NCI-H2081 (cell line): ENCODE results near the gene ZNF407.
A peak's percentile ranks its signal among the peaks of the same experiment; 100 is the strongest.

ENCODE experiments used
- DNase-seq, 2 experiments: peaks; one replicate each; lab custom pipeline; 2025; lab: John Stamatoyannopoulos, UW

ZNF407 gene

GRCh38 chr18:74791501-74792194, 194.0 kb downstream of the ZNF407 start:
- no peak for DNase-seq

DNA sequence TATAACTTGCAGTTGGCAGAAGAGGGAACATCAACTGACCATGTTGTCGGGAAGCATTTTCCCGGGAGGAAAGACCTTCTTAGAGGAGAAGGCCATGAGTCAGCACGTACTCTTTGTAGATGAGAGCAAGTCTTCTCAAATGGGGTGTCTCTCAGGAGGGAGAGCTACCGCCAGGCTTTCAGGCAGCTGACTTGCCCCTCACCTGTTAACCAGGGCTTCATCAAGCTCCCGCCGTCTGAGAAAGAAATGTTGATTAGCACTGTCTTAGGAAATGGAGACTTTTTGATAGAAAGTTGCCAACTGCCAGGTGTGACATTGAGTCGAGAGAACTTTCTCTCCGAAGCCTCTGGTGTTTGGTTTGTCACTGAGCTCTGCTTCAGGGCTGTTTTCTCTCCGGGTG, 196.1 kb downstream of the ZNF407 start:
- no peak for DNase-seq

- DNase-seq, result no peak
Observed at GRCh38 chr18:74795751-74796150, 198.1 kb downstream of the ZNF407 start.

GRCh38 chr18:74796211-74796610, 198.5 kb downstream of the ZNF407 start:
- no peak for DNase-seq

GRCh38 chr18:74796841-74797576, 199.3 kb downstream of the ZNF407 start:
- peak; percentile 63 to 84 for DNase-seq

DNA sequence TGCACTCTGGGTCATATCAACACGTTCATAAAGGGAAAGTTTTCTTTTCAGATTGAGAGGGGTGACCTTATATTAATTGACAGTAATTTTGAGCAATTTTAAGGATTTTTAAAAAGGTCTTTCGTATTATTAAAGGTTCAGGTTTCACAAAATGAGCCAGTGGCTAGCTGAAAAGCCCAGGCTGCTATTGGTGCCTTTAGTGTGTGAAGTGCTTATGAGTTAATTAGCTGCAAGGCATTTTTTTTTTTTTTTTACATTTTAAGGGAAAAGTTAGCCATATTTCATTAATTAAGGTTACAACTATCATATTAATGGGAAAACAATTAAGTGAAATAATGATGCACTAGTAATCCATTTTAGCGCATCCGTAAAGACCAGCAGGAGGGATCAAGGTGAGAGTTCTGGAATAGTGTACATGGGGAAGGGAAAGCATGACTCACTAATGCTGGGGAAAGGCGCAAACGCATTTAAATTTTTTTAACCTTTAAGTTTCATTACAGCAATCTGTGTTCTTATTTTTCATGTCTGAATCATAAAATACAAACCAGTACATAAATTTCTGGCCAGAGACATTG, 200.0 kb downstream of the ZNF407 start:
- peak in 1 of 2 experiments; percentile 45 for DNase-seq

DNA sequence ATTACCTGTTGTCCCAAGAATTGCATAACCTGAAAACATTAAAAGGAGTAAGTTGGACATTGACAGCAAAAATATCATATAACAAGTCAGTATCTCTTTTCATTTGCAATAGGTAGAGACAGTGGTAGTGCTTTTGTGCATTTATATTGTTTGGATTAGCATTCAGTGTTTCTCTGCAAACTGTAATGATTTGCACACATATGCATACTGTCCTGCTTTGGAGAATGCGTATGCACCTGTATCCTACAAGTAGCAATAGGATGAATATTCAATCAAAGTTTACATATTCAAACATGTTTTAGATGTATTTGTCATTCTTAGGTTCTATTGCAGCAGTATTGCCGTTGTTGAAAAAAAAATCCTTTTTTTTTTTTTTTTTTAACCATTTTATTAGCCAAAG, 201.9 kb downstream of the ZNF407 start:
- DNase-seq, result no peak

GRCh38 chr18:74800098-74800497, 202.4 kb downstream of the ZNF407 start:
- DNase-seq, result no peak

DNA sequence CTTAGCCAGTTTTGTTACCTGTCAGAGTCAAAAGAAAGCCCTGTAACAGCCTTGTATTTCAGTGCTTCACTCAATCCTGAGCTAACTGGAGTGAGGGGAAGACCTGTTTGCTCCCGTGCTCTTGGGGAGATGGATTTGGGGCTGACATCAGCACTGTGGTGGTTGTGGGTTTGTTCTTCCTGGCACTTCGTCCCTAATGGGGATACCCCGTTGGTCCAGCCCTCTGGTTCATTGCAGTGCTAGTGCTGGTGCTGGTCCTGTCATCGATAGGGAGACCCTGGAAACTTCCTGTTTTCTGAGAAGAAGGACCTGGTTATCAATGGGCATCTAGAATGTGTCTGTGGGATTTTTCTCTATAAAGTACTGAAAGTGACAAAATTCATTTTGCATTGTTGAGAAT, 205.4 kb downstream of the ZNF407 start:
- DNase-seq, result no peak

- no peak for DNase-seq
Observed at GRCh38 chr18:74803769-74804168, 206.1 kb downstream of the ZNF407 start.

- DNase-seq, result peak; percentile 57 to 89
Observed at GRCh38 chr18:74804677-74805076, 207.0 kb downstream of the ZNF407 start.

GRCh38 chr18:74806073-74806472, 208.4 kb downstream of the ZNF407 start:
- DNase-seq, result no peak

DNA sequence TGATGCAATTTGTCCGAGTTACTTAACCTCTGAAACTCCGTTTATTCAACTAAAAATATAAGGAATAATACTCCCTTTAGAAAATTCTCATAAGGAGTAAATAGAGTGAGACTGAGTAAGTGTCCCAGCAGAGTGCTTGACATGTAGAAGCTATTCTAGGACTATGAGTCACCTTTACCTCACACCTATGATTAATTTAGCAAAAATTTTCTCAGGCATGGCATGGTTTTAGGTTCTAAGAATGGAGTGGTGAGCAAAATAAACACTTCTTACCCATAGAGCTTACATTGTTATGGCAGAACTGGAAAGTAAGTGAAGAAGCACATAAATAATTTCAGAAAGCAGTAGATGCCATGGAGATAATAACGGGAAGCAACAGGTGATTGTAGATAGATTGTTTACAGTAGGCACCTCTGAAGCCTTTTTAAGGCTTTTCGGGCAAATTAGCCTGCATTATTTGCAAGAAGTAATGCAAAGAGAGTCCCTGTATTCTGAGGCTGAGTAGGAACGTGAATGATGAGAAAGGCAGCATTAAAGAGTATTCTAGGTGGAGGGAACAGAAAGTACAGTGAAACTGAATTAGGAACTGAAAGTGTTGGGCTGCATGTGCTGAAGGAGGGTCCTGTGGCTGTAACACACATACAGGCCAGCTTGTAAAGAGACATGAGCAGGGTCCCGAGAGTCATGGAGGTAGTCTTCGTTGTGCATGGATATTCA, 209.2 kb downstream of the ZNF407 start:
- peak in 1 of 2 experiments; percentile 10 for DNase-seq

DNA sequence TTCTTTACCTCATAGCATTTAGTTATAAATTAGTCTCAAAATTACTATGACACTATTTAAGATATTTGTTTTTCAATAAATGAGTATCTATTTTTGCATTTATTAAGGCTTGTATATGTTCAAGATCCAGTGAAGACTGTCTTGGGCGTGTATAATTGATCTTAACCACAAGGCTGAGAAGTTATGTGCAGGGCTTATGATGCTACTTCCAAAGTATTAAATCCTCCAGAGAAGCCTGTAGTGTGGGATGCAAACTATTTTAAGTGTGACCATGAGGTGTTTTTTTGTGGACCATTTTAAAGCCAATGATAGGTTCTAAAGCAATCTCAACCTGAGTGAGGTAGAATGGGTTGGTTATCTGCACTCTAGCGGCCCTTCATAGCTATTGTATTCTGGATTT, 219.9 kb downstream of the ZNF407 start:
- DNase-seq, result no peak

DNA sequence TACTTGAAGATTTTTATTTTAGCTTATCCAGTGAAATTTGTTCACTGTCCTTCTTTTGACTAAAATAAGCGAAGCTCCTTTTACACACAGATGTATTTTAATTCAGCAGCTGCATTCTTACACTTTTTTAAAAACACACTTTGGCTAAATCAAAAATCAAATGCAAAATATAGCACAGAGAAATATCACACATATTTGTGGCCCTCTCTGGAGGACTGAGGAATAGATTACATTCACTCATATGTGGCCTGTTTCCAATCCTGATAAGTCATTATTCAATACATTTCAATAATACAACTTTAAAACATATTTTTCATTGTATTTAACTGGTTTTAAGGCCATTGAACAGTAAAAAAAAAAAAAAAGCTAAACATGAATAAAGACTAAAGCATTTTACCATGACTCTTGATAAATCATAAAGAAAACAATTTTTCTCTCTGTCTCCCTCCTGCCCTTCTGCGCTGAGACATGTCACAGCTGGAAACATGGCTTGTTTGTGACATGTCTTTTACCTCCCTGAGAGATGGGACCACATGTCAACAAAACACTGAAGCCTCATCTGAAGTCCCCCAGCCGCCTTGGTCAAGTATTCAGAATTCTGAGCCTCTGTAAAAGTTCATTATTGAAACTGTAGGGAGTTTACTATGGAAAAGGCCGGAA, 221.0 kb downstream of the ZNF407 start:
- DNase-seq, result no peak

GRCh38 chr18:74819433-74820059, 221.9 kb downstream of the ZNF407 start:
- peak in 1 of 2 experiments; percentile 43 for DNase-seq

DNA sequence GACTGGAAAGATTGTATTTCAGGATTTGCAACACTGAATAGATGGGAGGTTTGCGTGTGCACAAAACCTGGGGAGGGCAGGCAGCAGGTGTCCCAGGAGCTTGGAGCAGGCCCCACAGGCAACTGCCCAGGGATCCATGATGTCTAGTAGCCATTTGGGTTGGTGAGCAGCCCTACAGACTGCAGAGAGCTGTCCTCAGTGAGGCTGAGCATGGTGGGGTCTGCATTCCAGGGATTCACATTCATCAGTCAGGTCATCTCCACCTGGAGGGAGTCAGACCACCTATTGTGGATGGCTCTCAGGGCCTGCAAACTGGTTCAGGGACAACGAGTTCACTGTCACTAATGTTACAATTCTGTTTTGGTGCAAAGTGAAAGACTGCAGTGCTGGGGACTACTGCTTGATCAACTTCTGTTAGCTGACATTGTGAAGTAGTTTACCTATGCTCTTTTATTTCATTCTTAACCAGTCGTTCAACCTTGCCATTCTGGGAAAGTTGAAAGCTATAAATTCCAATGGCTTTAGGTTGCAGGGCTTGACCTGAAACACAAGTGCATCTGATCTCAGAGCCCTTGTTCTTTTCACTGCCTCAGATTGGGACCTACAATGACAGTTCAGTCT, 222.6 kb downstream of the ZNF407 start:
- no peak for DNase-seq

DNA sequence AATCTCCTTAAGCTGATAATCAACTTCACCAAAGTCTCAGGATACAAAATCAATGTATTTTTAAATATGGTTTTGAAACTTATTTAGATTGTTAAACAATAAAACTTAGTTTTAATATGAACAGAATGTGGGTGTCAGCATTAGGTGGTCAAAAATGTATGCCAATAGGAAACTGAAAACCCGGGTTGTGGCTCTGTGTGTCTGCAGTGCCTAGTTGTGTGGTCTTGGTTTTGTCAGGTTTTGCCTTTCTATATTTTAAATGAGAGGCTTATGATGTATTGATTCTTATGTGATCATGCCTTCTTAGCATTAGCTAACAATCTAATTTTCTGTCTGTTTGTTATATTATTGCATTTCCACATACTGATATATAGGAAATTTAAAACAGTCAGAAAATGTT, 227.8 kb downstream of the ZNF407 start:
- DNase-seq, result no peak

DNA sequence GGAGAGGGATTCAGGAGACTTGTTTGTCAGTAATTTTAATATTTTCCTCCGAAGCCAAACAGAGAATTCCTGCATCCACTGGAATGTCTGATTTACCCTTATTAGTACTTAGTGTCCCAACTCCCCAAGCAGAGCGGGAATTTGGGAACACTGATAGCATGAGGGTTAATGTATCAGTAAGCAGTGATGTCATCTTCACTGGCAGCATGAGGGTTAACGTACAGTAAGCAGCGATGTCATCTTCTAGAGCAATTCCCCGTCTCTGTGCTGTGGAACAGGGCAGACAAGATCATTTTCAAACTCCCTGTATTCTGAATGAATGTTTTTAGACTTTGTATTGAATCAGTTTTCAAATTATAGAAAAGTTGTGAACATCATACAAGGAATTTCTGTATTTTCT, 228.9 kb downstream of the ZNF407 start:
- DNase-seq, result no peak

DNA sequence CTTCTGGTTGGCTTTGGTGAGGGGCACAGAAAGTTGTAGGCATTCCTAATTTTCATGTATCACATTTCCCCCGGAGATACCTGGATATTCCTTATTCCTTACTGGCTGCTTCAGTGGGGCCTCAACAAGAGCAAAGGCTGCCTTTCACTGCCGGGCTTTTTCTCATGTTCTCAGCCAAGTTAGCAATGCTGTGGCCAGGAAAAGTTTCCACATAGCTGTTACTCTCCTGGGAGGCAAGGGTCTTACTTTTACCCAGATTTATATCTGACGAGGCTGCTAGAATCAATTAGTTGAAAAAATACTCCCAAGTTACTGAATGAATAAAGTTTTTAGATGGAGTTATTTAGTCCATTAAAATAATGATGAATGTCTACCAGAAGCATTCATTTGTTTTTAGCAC, 230.5 kb downstream of the ZNF407 start:
- DNase-seq, result no peak

DNA sequence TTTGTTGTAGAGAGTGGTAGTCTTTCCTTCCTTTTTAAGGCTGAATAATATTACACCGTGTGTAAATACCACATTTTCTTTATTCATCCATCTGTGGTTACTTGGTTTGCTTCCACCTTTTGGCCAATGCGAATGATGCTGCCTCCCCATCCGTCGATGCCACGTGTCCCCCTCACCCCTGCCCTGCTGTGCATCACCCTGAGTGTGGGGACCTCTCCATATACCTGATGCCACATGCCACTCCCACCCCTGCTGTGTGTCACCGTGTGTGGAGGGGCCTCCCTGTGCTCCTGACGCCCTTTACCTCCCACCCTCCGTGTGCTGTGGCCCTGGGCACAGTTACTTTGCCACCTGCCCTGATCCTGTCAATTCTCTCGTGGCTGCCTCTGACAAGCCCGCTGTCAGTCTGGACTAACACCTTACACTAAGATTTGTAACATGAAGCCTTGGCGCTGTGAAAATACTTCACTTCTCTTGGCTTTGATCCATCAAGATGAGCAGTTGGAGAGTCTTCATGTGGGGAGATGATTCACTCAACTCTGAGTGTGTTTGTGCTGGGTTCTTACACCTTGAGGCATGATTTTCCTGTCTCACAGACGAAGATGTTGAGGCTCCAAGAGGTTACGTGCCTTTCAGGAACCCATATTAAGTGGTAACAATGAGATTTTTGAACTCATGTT, 234.0 kb downstream of the ZNF407 start:
- no peak for DNase-seq
